GM12878 (cell line): ENCODE measurements around the gene DIAPH2. TPM values are rescaled to one million over a fixed set of nuclear protein-coding genes. Genes with fewer than 3 reads are reported as not detected.

Experiments
- ATAC-seq: fragments of 200-7000 bp; cut with Tn5 transposase; 3 replicates; pipeline ENCODE4 v1.9.1; 2020; ENCODE audit warnings: mild to moderate bottlenecking, moderate library complexity
- BruUV-seq: library from RNA; stranded (reverse); fragments of 400-500 nt; replicated peaks from 2 replicates; lab custom pipeline; 2021; lab: Mats Ljungman, UMichigan
- CTCF ChIA-PET: fragments of 300-600 bp; sonication (Branson Sonifier 250); formaldehyde crosslinking; extraction: SDS; loops from one replicate; lab custom pipeline; 2021; ENCODE audit warnings: inconsistent platforms; lab: Yijun Ruan, JAX
- POLR2A ChIA-PET: fragments of 350-600 bp; formaldehyde crosslinking; extraction: SDS; loops from one replicate; lab custom pipeline; 2021; ENCODE audit warnings: inconsistent platforms; lab: Charles Lee
- RAD21 ChIA-PET: fragments of 300-600 bp; sonication (Branson Sonifier 250); formaldehyde crosslinking; loops from one replicate; lab custom pipeline; 2023; ENCODE audit warnings: antibody characterized with exemption; ENCODE audit not compliant: unreplicated experiment; lab: Charles Lee
- SMC1A ChIA-PET: fragments of 300-600 bp; sonication (Branson Sonifier 250); formaldehyde crosslinking; loops from one replicate; lab custom pipeline; 2023; ENCODE audit not compliant: unreplicated experiment, uncharacterized antibody; lab: Charles Lee
- DNase-seq: peaks from one replicate; pipeline ENCODE4 v3.0.0-alpha.2; 2011; ENCODE audit warnings: low read depth, low spot score
- FAIRE-seq: peaks from 3 replicates; lab custom pipeline; 2011; peaks lifted over from hg19 to GRCh38; lab: Jason Lieb, UNC
- H2AFZ ChIP-seq: 2 replicates; pipeline ENCODE4 v1.6.0; 2011; ENCODE audit warnings: low read depth, low read length, control low read depth; ENCODE audit not compliant: control insufficient read depth
- H3K27ac ChIP-seq: 2 replicates; pipeline ENCODE4 v1.5.1; 2011; ENCODE audit warnings: control low read depth; ENCODE audit not compliant: control insufficient read depth, insufficient read depth
- H3K27me3 ChIP-seq, 2 experiments: replicated peaks in 1 of 2; 2 replicates each; pipeline versions ENCODE4 v1.6.0 to v1.6.1; 2011; ENCODE audit warnings: low read length in 1 of 2; ENCODE audit not compliant: control insufficient read depth in 2 of 2, insufficient read depth in 2 of 2
- H3K36me3 ChIP-seq, 2 experiments: 2 replicates each; pipeline ENCODE4 v1.5.1; 2011; ENCODE audit warnings: low read length in 1 of 2; ENCODE audit not compliant: control insufficient read depth in 2 of 2, insufficient read depth in 2 of 2
- H3K4me1 ChIP-seq: 2 replicates; pipeline ENCODE4 v1.6.1; 2011; ENCODE audit warnings: mild to moderate bottlenecking, low read length, moderate library complexity, mixed read lengths; ENCODE audit not compliant: control insufficient read depth, insufficient read depth
- H3K4me2 ChIP-seq: 2 replicates; pipeline ENCODE4 v1.6.0; 2011; ENCODE audit warnings: control low read depth; ENCODE audit not compliant: control insufficient read depth, insufficient read depth
- H3K4me3 ChIP-seq: fragments of 200-600 bp; sonication (generic); 2 replicates; pipeline ENCODE4 v1.5.1; 2016
- H3K79me2 ChIP-seq: 2 replicates; pipeline ENCODE4 v1.6.0; 2011; ENCODE audit warnings: low read length; ENCODE audit not compliant: control insufficient read depth, insufficient read depth
- H3K9ac ChIP-seq: 2 replicates; pipeline ENCODE4 v1.8.0; 2011; ENCODE audit warnings: low read length, control low read depth, mixed read lengths; ENCODE audit not compliant: control insufficient read depth, insufficient read depth
- H3K9me3 ChIP-seq: replicated peaks from 3 replicates; pipeline ENCODE4 v1.5.1; 2011; ENCODE audit warnings: mild to moderate bottlenecking, low read length; ENCODE audit not compliant: control insufficient read depth, insufficient read depth
- H4K20me1 ChIP-seq: 2 replicates; pipeline ENCODE4 v1.6.0; 2011; ENCODE audit not compliant: control insufficient read depth, insufficient read depth
- CREB1 ChIP-seq: IDR thresholded peaks from 2 replicates; pipeline ENCODE4 v1.6.1; 2012; ENCODE audit warnings: low read depth, mild to moderate bottlenecking, inconsistent platforms
- FOXM1 ChIP-seq: IDR thresholded peaks from 2 replicates; pipeline ENCODE4 v1.6.1; 2012; ENCODE audit warnings: low read depth, mild to moderate bottlenecking, inconsistent platforms, low read length, moderate library complexity
- MTA2 ChIP-seq: fragments of 450-650 bp; IDR thresholded peaks from 2 replicates; pipeline ENCODE4 v1.6.1; 2016; ENCODE audit warnings: low read depth, mild to moderate bottlenecking, moderate library complexity
- NFYB ChIP-seq: IDR thresholded peaks from 2 replicates; pipeline ENCODE4 v1.6.1; 2011; ENCODE audit warnings: low read depth, mild to moderate bottlenecking, low read length, improper control_type of control experiment, moderate library complexity; ENCODE audit not compliant: insufficient read depth
- RUNX3 ChIP-seq: IDR thresholded peaks from 2 replicates; pipeline ENCODE4 v1.6.1; 2012; ENCODE audit warnings: low read length, inconsistent platforms
- STAT1 ChIP-seq: fragments of 450-650 bp; conservative IDR thresholded peaks from 2 replicates; pipeline ENCODE4 v1.6.1; 2014; ENCODE audit warnings: antibody characterized with exemption, mild to moderate bottlenecking
- TCF12 ChIP-seq: IDR thresholded peaks from 2 replicates; pipeline ENCODE4 v1.6.1; 2011; ENCODE audit warnings: low read depth, mild to moderate bottlenecking, low read length
- TCF7 ChIP-seq: IDR thresholded peaks from 2 replicates; pipeline ENCODE4 v1.6.1; 2014; ENCODE audit warnings: antibody characterized with exemption, borderline replicate concordance
- WGBS: methylation state at CpG from one replicate; pipeline ENCODE4 v1.1.6; 2016; ENCODE audit warnings: low lambda C conversion rate; ENCODE audit not compliant: insufficient replicate concordance, insufficient coverage; ENCODE audit errors: missing lambda C conversion rate; 5-methylcytosine and 5-hydroxymethylcytosine counted together
- in situ Hi-C: fragments of 300-500 bp; cut with MboI; formaldehyde crosslinking; loops from 9 replicates; pipeline ENCODE4 v1.14.3; 2018; ENCODE audit warnings: mixed read lengths
- intact Hi-C: fragments of 100-400 bp; cut with micrococcal nuclease; formaldehyde crosslinking; loops from one replicate; pipeline ENCODE4 v1.14.2; 2022; ENCODE audit not compliant: unreplicated experiment
- polyA plus RNA-seq, 11 experiments: library from polyadenylated mRNA; depleted of rRNA in 4 of 11; unstranded in 6 of 11; stranded (reverse) in 5 of 11; fragments of >200 nt; fragmentation: Nextera tagmentation in 4 of 11; fragmentation: Illumina TruSeq in 1 of 11; extraction: Ambion mirVana in 4 of 11; extraction: Trizol in 1 of 11; gene quantifications; 1 replicate in 1 of 11; 2 replicates in 10 of 11; pipeline versions ENCODE4 v1.2.1 to v1.2.3, GENCODE V29; 2011 to 2016; ENCODE audit warnings: inconsistent platforms in 2 of 11, missing spikeins in 2 of 11, low read depth in 1 of 11
- total RNA-seq, 4 experiments: library from RNA; depleted of rRNA in 3 of 4; stranded (reverse); fragments of >200 nt in 3 of 4; fragmentation: Illumina TruSeq in 1 of 4; extraction: Trizol in 1 of 4; gene quantifications; 2 replicates each; pipeline versions ENCODE4 v1.2.1 to v1.2.3, GENCODE V29; 2013 to 2021
- TF ChIP-seq, protein P1 (sequence below): fragments of 450-650 bp; IDR thresholded peaks from 2 replicates; pipeline ENCODE4 v1.6.1; 2016; ENCODE audit warnings: mild to moderate bottlenecking

The DIAPH2 gene
- total and polyA plus RNA-seq, 10 of the 15 experiments (the other 5 are each of a cell fraction or from before 2014, with no cell fraction given): 2.2 to 16.6 (median 8.8) TPM

DNA sequence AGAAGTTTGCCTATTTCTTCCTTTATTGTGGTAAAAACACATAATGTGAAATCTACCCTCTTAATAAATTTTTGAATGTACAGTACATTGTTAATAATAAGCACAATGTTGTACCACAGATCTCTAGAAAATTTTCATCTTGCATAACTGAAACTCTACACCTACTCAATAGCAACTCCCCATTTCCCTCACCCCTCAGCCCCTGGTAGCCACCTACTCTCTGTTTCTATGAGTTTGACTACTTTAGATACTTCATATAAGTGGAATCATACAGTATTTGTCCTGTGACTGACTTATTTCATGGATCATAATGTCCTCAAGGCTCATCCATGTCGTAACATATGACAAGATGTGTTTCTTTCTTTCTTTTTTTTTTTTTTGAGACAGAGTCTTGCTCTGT lies 645.5 kb downstream of the DIAPH2 start (continued):
- TF ChIP-seq CREB1 (no peak), NFYB (no peak), MTA2 (no peak), TCF12 (no peak)
- TF ChIP-seq, protein P1, sequence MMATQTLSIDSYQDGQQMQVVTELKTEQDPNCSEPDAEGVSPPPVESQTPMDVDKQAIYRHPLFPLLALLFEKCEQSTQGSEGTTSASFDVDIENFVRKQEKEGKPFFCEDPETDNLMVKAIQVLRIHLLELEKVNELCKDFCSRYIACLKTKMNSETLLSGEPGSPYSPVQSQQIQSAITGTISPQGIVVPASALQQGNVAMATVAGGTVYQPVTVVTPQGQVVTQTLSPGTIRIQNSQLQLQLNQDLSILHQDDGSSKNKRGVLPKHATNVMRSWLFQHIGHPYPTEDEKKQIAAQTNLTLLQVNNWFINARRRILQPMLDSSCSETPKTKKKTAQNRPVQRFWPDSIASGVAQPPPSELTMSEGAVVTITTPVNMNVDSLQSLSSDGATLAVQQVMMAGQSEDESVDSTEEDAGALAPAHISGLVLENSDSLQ: no peak

DNA sequence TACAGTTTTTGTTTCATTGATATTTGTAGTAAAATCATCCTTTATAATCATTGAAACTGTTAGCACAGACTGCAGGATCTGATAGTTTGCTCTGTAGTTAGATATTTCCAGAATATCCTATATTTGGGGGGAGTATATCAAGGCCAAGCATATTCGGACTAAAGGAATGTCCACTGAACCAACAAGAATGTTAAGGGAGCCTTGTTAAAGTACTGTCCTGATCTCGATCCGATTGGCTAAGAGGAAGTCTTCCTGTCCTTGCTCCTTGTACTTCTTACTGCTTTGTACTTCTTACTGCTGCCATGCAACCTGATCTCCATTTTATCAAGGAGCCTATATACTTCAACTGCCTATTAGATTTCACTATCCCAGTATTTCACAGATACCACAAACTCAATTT lies 648.3 kb downstream of the DIAPH2 start:
- CTCF ChIA-PET: no interaction called here
- SMC1A ChIA-PET: no interaction called here
- no peak for DNase-seq
- TF ChIP-seq RUNX3 (no peak), FOXM1 (no peak), STAT1 (no peak), TCF7 (no peak)
- RAD21 ChIA-PET: no interaction called here
- no peaks in the 10 kb centered on the region for H3K4me1 ChIP-seq
- ATAC-seq: no peak
- no peaks in the 10 kb centered on the region for H3K36me3 ChIP-seq
- H3K4me3 ChIP-seq: no peak overlapping the region
- H3K9ac ChIP-seq: no peak overlapping the region
- BruUV-seq: no TSS peak
- no peak overlapping the region for H2AFZ ChIP-seq
- H3K27ac ChIP-seq: no peak overlapping the region
- H3K4me2 ChIP-seq: no peak overlapping the region
- H3K9me3 ChIP-seq: no peaks in the 10 kb centered on the region
- H3K27me3 ChIP-seq: no peaks in the 10 kb centered on the region
- no peaks in the 10 kb centered on the region for H4K20me1 ChIP-seq
- no peaks in the 10 kb centered on the region for H3K79me2 ChIP-seq
- in situ Hi-C loops (no loop called here), intact Hi-C loops (no loop called here)
- POLR2A ChIA-PET: no interaction called here
- WGBS: 70% methylated on average over 3 of the region's 3 CpGs
- FAIRE-seq: no peak
